DOHH2 (cell line): Measurements from ENCODE around the gene MVB12B.
A peak's percentile ranks its signal among the peaks of the same experiment; 100 is the strongest.

Experiments used
- H3F3A ChIP-seq: fragments of 200-600 bp; sonication (generic), shearing (Covaris generic); 2 replicates; pipeline ENCODE4 v1.6.0; 2016; ENCODE audit warnings: antibody characterized with exemption, mild to moderate bottlenecking; ENCODE audit not compliant: control insufficient read depth, insufficient read depth
- H3K27ac ChIP-seq: fragments of 200-600 bp; sonication (generic); 2 replicates; pipeline ENCODE4 v1.5.1; 2014; ENCODE audit warnings: low read depth, mild to moderate bottlenecking, low read length, moderate library complexity
- H3K27me3 ChIP-seq: fragments of 200-600 bp; sonication (generic); 2 replicates; pipeline ENCODE4 v1.6.1; 2014; ENCODE audit warnings: mild to moderate bottlenecking, low read length, mixed read lengths; ENCODE audit not compliant: control insufficient read depth
- H3K36me3 ChIP-seq: fragments of 200-600 bp; sonication (generic); 2 replicates; pipeline ENCODE4 v1.6.1; 2014; ENCODE audit warnings: mild to moderate bottlenecking, low read length, moderate library complexity, mixed read lengths; ENCODE audit not compliant: control insufficient read depth
- H3K4me1 ChIP-seq: fragments of 200-600 bp; sonication (generic); 2 replicates; pipeline ENCODE4 v1.6.1; 2014; ENCODE audit warnings: mild to moderate bottlenecking, low read length, mixed read lengths; ENCODE audit not compliant: control insufficient read depth
- H3K4me2 ChIP-seq: fragments of 200-600 bp; sonication (generic); 2 replicates; pipeline ENCODE4 v1.6.0; 2014; ENCODE audit warnings: mild to moderate bottlenecking, low read length, moderate library complexity
- H3K4me3 ChIP-seq: fragments of 200-600 bp; sonication (generic); 2 replicates; pipeline ENCODE4 v1.5.1; 2014; ENCODE audit warnings: mild to moderate bottlenecking, low read length, mixed read lengths
- H3K79me2 ChIP-seq: fragments of 200-600 bp; sonication (generic); 2 replicates; pipeline ENCODE4 v1.6.1; 2014; ENCODE audit warnings: mild to moderate bottlenecking, low read length, mixed read lengths; ENCODE audit not compliant: control insufficient read depth
- H3K9me2 ChIP-seq: fragments of 200-600 bp; sonication (generic); replicated peaks from 2 replicates; pipeline ENCODE4 v1.6.1; 2014; ENCODE audit warnings: mild to moderate bottlenecking, low read length, mixed read lengths; ENCODE audit not compliant: control insufficient read depth
- H3K9me3 ChIP-seq: fragments of 200-600 bp; sonication (generic); 2 replicates; pipeline ENCODE4 v1.6.1; 2014; ENCODE audit warnings: antibody characterized with exemption, low read length, mixed read lengths; ENCODE audit not compliant: control insufficient read depth, insufficient read depth
- H4K20me1 ChIP-seq: fragments of 200-600 bp; sonication (generic); 2 replicates; pipeline ENCODE4 v1.6.0; 2014; ENCODE audit warnings: low read depth, mild to moderate bottlenecking, antibody characterized with exemption, low read length, moderate library complexity; ENCODE audit not compliant: control insufficient read depth, insufficient read depth
- CTCF ChIP-seq: fragments of 200-600 bp; sonication (generic); IDR thresholded peaks from one replicate; pipeline ENCODE4 v1.5.1; 2014; ENCODE audit warnings: antibody characterized with exemption, mild to moderate bottlenecking, low read depth, low read length; ENCODE audit not compliant: poor library complexity, severe bottlenecking
- EZH2phosphoT487 ChIP-seq: fragments of 200-600 bp; sonication (generic); IDR thresholded peaks from 2 replicates; pipeline ENCODE4 v1.6.1; 2017; ENCODE audit warnings: borderline replicate concordance, mild to moderate bottlenecking, antibody characterized with exemption, low read length, moderate library complexity, mixed read lengths

Gene MVB12B

GRCh38 chr9:126470241-126470993 lies 143.8 kb downstream of the MVB12B start:
- Histone ChIP-seq H3K4me2 (peak overlapping the region; percentile 66), H3K27me3 (peaks cover 3% of the 10 kb centered on the region; the same call in 1 of the 2 replicates)

GRCh38 chr9:126471084-126471624 lies 144.5 kb downstream of the MVB12B start:
- peaks cover 30% of the 10 kb centered on the region for H3K4me1 ChIP-seq
- H3K79me2 ChIP-seq = no peaks in the 10 kb centered on the region
- no peaks in the 10 kb centered on the region for H4K20me1 ChIP-seq
- peak overlapping the region; percentile 34 for H3K27ac ChIP-seq
- no peaks in the 10 kb centered on the region for H3K9me3 ChIP-seq
- H3F3A ChIP-seq = no peaks in the 10 kb centered on the region
- H3K4me3 ChIP-seq = peak overlapping the region; percentile 51
- peaks cover 3% of the 10 kb centered on the region; the same call in 1 of the 2 replicates for H3K27me3 ChIP-seq
- peak overlapping the region; percentile 66 for H3K4me2 ChIP-seq
- no peaks in the 10 kb centered on the region for H3K9me2 ChIP-seq
- TF ChIP-seq CTCF = no peak
- no peak for TF ChIP-seq EZH2phosphoT487
- H3K36me3 ChIP-seq = no peaks in the 10 kb centered on the region

More at GRCh38 chr9:126470241-126470993, 143.8 kb downstream of the MVB12B start:
- H3K4me1 ChIP-seq = peaks cover 30% of the 10 kb centered on the region
- peak overlapping the region; percentile 34 for H3K27ac ChIP-seq
- no peaks in the 10 kb centered on the region for H3K9me3 ChIP-seq
- H3K9me2 ChIP-seq = no peaks in the 10 kb centered on the region
- H3F3A ChIP-seq = no peaks in the 10 kb centered on the region
- peak overlapping the region; percentile 51 for H3K4me3 ChIP-seq
- no peaks in the 10 kb centered on the region for H4K20me1 ChIP-seq
- no peaks in the 10 kb centered on the region for H3K36me3 ChIP-seq
- H3K79me2 ChIP-seq = no peaks in the 10 kb centered on the region
- no peak for TF ChIP-seq EZH2phosphoT487
- no peak for TF ChIP-seq CTCF

- H4K20me1 ChIP-seq = no peaks in the 10 kb centered on the region
- peaks cover 30% of the 10 kb centered on the region for H3K4me1 ChIP-seq
- H3K9me3 ChIP-seq = no peaks in the 10 kb centered on the region
- H3K36me3 ChIP-seq = no peaks in the 10 kb centered on the region
- no peaks in the 10 kb centered on the region for H3F3A ChIP-seq
- TF ChIP-seq CTCF = no peak
- TF ChIP-seq EZH2phosphoT487 = no peak
- H3K4me2 ChIP-seq = no peak overlapping the region
- no peaks in the 10 kb centered on the region for H3K9me2 ChIP-seq
- H3K79me2 ChIP-seq = no peaks in the 10 kb centered on the region
- no peak overlapping the region for H3K27ac ChIP-seq
- H3K27me3 ChIP-seq = peaks cover 3% of the 10 kb centered on the region; the same call in 1 of the 2 replicates
- no peak overlapping the region for H3K4me3 ChIP-seq
Observed at GRCh38 chr9:126472198-126472947, 145.7 kb downstream of the MVB12B start.
